Measurements from ENCODE around the gene MYO18B. TPM values are rescaled to one million over a fixed set of nuclear protein-coding genes. Genes with fewer than 3 reads are reported as not detected.

The MYO18B gene
- total and polyA plus RNA-seq, 2 of the 8 experiments (the other 6 are each of a cell fraction or from before 2014, with no cell fraction given), result 0.62 to 0.78 TPM

GRCh38 chr22:25935266-25936058 is 193.5 kb downstream of the MYO18B start:
- Histone ChIP-seq H3K36me3 (ENCODE audit: control insufficient read depth in 2 of 4, insufficient read depth in 4 of 4, low read length in 3 of 4) (no peaks in the 10 kb centered on the region), H3K23me2 (ENCODE audit: low read depth, low read length) (no peaks in the 10 kb centered on the region), H2BK20ac (ENCODE audit: low read length) (peak overlapping the region; percentile 55; the same call in 1 of the 2 replicates), H3K4me2 (ENCODE audit: insufficient read depth in 1 of 2, low read depth in 2 of 2, low read length in 2 of 2) (peak overlapping the region; percentile 63 to 73), H4K91ac (replicated peaks; ENCODE audit: insufficient read length, low read length) (peak overlapping the region; percentile 62), H3K27ac (ENCODE audit: low read depth, low read length) (no peak overlapping the region), H3K4me1 (replicated peaks in 1 of 4; ENCODE audit: control insufficient read depth in 3 of 4, insufficient read depth in 4 of 4, low read length in 3 of 4) (peaks cover 10 to 23% (median 16%) of the 10 kb centered on the region in 4 experiments; a peak in 6 of 7 replicates), H3K4me3 (ENCODE audit: extremely low read depth in 1 of 4, insufficient read depth in 2 of 4, low read depth in 3 of 4, low read length in 4 of 4) (peak overlapping the region in 2 of 4 experiments; percentile 3 to 31; a peak in 2 of 8 replicates), H2BK15ac (ENCODE audit: low read length) (peak overlapping the region; percentile 53; the same call in 1 of the 2 replicates), H3K79me1 (ENCODE audit: low read depth, low read length) (no peaks in the 10 kb centered on the region), H2BK5ac (ENCODE audit: low read depth, low read length) (peak overlapping the region; percentile 74; the same call in 1 of the 2 replicates), H3K79me2 (ENCODE audit: control insufficient read depth in 1 of 2, insufficient read depth in 2 of 2, low read length in 2 of 2) (no peaks in the 10 kb centered on the region), H3K18ac (ENCODE audit: extremely low read depth, low read length) (peak overlapping the region; percentile 26), H2BK120ac (replicated peaks; ENCODE audit: low read depth, low read length) (peak overlapping the region; percentile 24), H3K23ac (ENCODE audit: insufficient read length) (no peak overlapping the region), H4K8ac (ENCODE audit: extremely low read depth, insufficient read depth, low read length) (no peak overlapping the region), H2AK5ac (ENCODE audit: low read depth, low read length) (no peak overlapping the region), H2AFZ (ENCODE audit: low read length) (no peak overlapping the region), H4K20me1 (replicated peaks in 1 of 2; ENCODE audit: control insufficient read depth in 1 of 2, insufficient read depth in 2 of 2, low read length in 2 of 2) (no peaks in the 10 kb centered on the region), H3K56ac (replicated peaks; ENCODE audit: insufficient read length, low read depth, low read length) (no peak overlapping the region), H2BK12ac (ENCODE audit: low read depth, low read length) (peak overlapping the region; percentile 91; the same call in 1 of the 2 replicates), H3K9ac (replicated peaks in 1 of 4; ENCODE audit: extremely low read depth in 1 of 4, low read depth in 3 of 4, low read length in 3 of 4) (no peak overlapping the region; a peak in 1 of 7 replicates), H3K27me3 (replicated peaks in 1 of 4; ENCODE audit: control insufficient read depth in 3 of 4, extremely low read depth in 1 of 4, insufficient read depth in 3 of 4, low read length in 3 of 4) (peaks cover 0 to 2% (median 0%) of the 10 kb centered on the region in 4 experiments; a peak in 1 of 7 replicates), H4K5ac (ENCODE audit: insufficient read length, low read depth, low read length) (no peak overlapping the region), H3K14ac (ENCODE audit: insufficient read length) (no peak overlapping the region), H3K4ac (replicated peaks; ENCODE audit: insufficient read length, low read depth, low read length) (peak overlapping the region; percentile 37), H3K9me3 (ENCODE audit: insufficient read depth in 2 of 2, low read depth in 1 of 2, low read length in 1 of 2) (no peaks in the 10 kb centered on the region)
- FAIRE-seq, result no peak
- POLR2A ChIA-PET (ENCODE audit: partially characterized antibody), result no interaction called here
- 30% methylated on average over 7 of the region's 7 CpGs; no CpG with 5 or more reads in 1 of the 2 experiments for WGBS, 2 experiments (ENCODE audit: extremely low coverage in 1 of 2, insufficient coverage in 1 of 2, insufficient read length in 1 of 2, insufficient replicate concordance in 2 of 2, low coverage in 1 of 2, low lambda C conversion rate in 2 of 2, missing lambda C conversion rate in 1 of 2)
- no peak for DNase-seq (ENCODE audit: low read depth in 1 of 2, low spot score in 2 of 2)
- CTCF ChIA-PET (ENCODE audit: partially characterized antibody), result interaction anchor here (0.9 kb wide), 1 partner anchor 15 kb away, joined by 5 read pairs; no protein-coding TSS in a partner anchor
- TF ChIP-seq HDAC2 (IDR thresholded peaks at IDR 0.05; ENCODE audit: borderline replicate concordance in 1 of 2, low read depth in 2 of 2, low read length in 2 of 2) (no peak), JUN (IDR thresholded peaks at IDR 0.05; ENCODE audit: low read depth, low read length) (no peak), SP1 (IDR thresholded peaks at IDR 0.05; ENCODE audit: low read depth, low read length) (0 out of 2 replicates have a peak, but pooled peaks have one; percentile 39), KDM1A (IDR thresholded peaks at IDR 0.05; ENCODE audit: borderline replicate concordance, low read length) (no peak), PHF8 (conservative IDR thresholded peaks at IDR 0.05; ENCODE audit: low read depth, low read length) (no peak), CHD1 (IDR thresholded peaks at IDR 0.05; ENCODE audit: low read depth, low read length) (no peak), POU5F1 (IDR thresholded peaks at IDR 0.05; ENCODE audit: low read depth, low read length) (no peak), POLR2AphosphoS5 (IDR thresholded peaks at IDR 0.05; ENCODE audit: low read depth, low read length) (peak; percentile 64), SIRT6 (IDR thresholded peaks at IDR 0.05; ENCODE audit: low read length) (no peak), USF2 (IDR thresholded peaks at IDR 0.05; ENCODE audit: low read length) (no peak), TAF7 (optimal IDR thresholded peaks at IDR 0.05; ENCODE audit: borderline replicate concordance, low read depth, low read length) (no peak)
